HEK293 (cell line): ENCODE results near the gene NR2F1-AS1.

ENCODE experiments used
- OSR2 ChIP-seq: fragments of 450-650 bp; formaldehyde crosslinking; IDR thresholded peaks from 2 replicates; pipeline ENCODE4 v1.5.1; 2016; ENCODE audit warnings: missing biosample characterization, missing genetic modification characterization
- YY1 ChIP-seq: fragments of 450-650 bp; formaldehyde crosslinking; IDR thresholded peaks from 2 replicates; pipeline ENCODE4 v1.5.1; 2018; ENCODE audit warnings: missing biosample characterization, missing genetic modification characterization
- ZNF292 ChIP-seq: fragments of 450-650 bp; formaldehyde crosslinking; IDR thresholded peaks from 2 replicates; pipeline ENCODE4 v1.5.1; 2016; ENCODE audit warnings: low read depth, missing biosample characterization, missing genetic modification characterization, borderline replicate concordance
- ZNF341 ChIP-seq: fragments of 450-650 bp; formaldehyde crosslinking; IDR thresholded peaks from 2 replicates; pipeline ENCODE4; 2016; ENCODE audit warnings: low read depth, missing biosample characterization, missing genetic modification characterization
- ZNF548 ChIP-seq: fragments of 450-650 bp; formaldehyde crosslinking; IDR thresholded peaks from 2 replicates; pipeline ENCODE4 v1.5.1; 2016; ENCODE audit warnings: missing biosample characterization, missing genetic modification characterization
- TF ChIP-seq, protein P1 (sequence below): fragments of 450-650 bp; formaldehyde crosslinking; IDR thresholded peaks from 2 replicates; pipeline ENCODE4 v1.5.1; 2016; ENCODE audit warnings: missing biosample characterization, missing genetic modification characterization
- TF ChIP-seq, protein P2 (sequence below): fragments of 450-650 bp; formaldehyde crosslinking; IDR thresholded peaks from 2 replicates; pipeline ENCODE4 v1.5.1; 2016; ENCODE audit warnings: missing biosample characterization, missing genetic modification characterization
- TF ChIP-seq, protein P3 (sequence below): IDR thresholded peaks from 2 replicates; pipeline ENCODE4 v1.6.1; 2011; ENCODE audit warnings: mild to moderate bottlenecking, low read depth, low read length, borderline replicate concordance

DNA sequence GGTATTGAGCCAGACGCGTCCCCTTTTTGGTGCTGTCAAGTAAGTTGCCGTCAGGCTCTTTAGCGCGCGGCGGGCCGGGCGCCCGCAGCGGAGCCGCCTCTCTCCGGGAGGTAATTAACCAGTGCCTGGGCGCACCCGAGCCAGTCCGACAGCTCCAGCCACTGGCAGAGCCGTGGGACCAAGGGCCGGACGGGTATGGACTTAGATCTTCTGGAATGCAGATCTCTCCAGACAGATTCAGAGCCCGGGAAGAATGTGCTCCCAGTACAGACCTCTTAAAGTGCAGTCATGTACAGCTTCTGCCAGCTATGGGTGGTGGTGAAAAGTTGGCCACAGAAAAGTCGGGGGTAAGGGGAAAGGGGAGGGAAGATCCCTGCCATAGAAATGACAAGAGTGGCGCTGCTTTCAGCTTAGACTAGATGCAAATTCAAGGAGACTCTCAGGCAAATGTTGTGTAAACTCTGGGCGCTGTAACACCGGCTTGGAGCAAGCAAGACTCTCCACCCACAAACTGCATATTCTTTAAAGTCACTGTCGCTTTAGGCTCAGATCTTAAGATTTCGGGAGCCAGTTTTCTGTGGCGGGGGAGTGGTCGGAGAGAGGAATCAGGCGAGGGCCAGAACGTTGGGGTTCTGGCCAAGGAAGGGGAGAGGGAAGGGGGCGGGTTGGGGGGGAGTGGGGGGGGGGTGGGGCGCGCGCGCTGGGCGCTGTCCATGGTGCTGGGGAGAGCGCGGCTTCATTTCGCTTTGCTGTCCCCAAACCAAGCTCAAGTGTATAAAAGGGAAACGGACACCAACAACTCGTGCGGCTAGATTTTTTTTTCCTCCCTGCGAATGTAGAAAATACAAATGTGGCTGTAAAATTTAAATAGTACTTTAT lies 31.2 kb upstream of the NR2F1-AS1 start:
- TF ChIP-seq, protein P1, sequence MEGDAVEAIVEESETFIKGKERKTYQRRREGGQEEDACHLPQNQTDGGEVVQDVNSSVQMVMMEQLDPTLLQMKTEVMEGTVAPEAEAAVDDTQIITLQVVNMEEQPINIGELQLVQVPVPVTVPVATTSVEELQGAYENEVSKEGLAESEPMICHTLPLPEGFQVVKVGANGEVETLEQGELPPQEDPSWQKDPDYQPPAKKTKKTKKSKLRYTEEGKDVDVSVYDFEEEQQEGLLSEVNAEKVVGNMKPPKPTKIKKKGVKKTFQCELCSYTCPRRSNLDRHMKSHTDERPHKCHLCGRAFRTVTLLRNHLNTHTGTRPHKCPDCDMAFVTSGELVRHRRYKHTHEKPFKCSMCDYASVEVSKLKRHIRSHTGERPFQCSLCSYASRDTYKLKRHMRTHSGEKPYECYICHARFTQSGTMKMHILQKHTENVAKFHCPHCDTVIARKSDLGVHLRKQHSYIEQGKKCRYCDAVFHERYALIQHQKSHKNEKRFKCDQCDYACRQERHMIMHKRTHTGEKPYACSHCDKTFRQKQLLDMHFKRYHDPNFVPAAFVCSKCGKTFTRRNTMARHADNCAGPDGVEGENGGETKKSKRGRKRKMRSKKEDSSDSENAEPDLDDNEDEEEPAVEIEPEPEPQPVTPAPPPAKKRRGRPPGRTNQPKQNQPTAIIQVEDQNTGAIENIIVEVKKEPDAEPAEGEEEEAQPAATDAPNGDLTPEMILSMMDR (tag by site-specific recombination): no peak
- TF ChIP-seq ZNF341 (tag by site-specific recombination) (peak; percentile 37; the same call in 1 of the 2 replicates), YY1 (tag by site-specific recombination) (no peak), ZNF292 (tag by site-specific recombination) (no peak), ZNF548 (tag by site-specific recombination) (no peak), OSR2 (no peak)
- TF ChIP-seq, protein P2, sequence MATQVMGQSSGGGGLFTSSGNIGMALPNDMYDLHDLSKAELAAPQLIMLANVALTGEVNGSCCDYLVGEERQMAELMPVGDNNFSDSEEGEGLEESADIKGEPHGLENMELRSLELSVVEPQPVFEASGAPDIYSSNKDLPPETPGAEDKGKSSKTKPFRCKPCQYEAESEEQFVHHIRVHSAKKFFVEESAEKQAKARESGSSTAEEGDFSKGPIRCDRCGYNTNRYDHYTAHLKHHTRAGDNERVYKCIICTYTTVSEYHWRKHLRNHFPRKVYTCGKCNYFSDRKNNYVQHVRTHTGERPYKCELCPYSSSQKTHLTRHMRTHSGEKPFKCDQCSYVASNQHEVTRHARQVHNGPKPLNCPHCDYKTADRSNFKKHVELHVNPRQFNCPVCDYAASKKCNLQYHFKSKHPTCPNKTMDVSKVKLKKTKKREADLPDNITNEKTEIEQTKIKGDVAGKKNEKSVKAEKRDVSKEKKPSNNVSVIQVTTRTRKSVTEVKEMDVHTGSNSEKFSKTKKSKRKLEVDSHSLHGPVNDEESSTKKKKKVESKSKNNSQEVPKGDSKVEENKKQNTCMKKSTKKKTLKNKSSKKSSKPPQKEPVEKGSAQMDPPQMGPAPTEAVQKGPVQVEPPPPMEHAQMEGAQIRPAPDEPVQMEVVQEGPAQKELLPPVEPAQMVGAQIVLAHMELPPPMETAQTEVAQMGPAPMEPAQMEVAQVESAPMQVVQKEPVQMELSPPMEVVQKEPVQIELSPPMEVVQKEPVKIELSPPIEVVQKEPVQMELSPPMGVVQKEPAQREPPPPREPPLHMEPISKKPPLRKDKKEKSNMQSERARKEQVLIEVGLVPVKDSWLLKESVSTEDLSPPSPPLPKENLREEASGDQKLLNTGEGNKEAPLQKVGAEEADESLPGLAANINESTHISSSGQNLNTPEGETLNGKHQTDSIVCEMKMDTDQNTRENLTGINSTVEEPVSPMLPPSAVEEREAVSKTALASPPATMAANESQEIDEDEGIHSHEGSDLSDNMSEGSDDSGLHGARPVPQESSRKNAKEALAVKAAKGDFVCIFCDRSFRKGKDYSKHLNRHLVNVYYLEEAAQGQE (tag by site-specific recombination): peak; percentile 81
- TF ChIP-seq, protein P3, sequence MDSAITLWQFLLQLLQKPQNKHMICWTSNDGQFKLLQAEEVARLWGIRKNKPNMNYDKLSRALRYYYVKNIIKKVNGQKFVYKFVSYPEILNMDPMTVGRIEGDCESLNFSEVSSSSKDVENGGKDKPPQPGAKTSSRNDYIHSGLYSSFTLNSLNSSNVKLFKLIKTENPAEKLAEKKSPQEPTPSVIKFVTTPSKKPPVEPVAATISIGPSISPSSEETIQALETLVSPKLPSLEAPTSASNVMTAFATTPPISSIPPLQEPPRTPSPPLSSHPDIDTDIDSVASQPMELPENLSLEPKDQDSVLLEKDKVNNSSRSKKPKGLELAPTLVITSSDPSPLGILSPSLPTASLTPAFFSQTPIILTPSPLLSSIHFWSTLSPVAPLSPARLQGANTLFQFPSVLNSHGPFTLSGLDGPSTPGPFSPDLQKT: no peak
